Measurements from ENCODE around the gene ZNF407. TPM values are rescaled to one million over a fixed set of nuclear protein-coding genes. Genes with fewer than 3 reads are reported as not detected.

ZNF407 gene
- total and polyA plus RNA-seq, 2 of the 13 experiments (the other 11 are each of a cell fraction or from before 2014, with no cell fraction given): 2.3 to 8.7 TPM

- intact Hi-C loops (cut with micrococcal nuclease; ENCODE audit: unreplicated experiment) (loop anchor here (5.0 kb wide), 1 partner anchor 41 kb away; no protein-coding TSS in a partner anchor), in situ Hi-C loops (cut with HindIII; ENCODE audit: extremely low pct_ligation_motif_present, low pct_unique_long_range_greater_than_20kb) (no loop called here)
- ChIA-PET POLR2A (no interaction called here), CTCF (ENCODE audit: low intra/inter-chr PET ratio, low total read pairs) (no interaction called here)
- Histone ChIP-seq H3K27me3 (ENCODE audit: control insufficient read depth in 1 of 2, insufficient read depth in 2 of 2, low read length in 2 of 2) (no peaks in the 10 kb centered on the region), H3K27ac (ENCODE audit: extremely low read length, insufficient read depth, low read length) (no peak overlapping the region), H3K4me2 (ENCODE audit: low read depth, low read length) (no peak overlapping the region), H4K20me1 (ENCODE audit: insufficient read depth, low read length) (no peaks in the 10 kb centered on the region), H3K4me1 (ENCODE audit: insufficient read depth, low read length) (peaks cover 47% of the 10 kb centered on the region), H2AFZ (ENCODE audit: low read length) (no peak overlapping the region), H3K9ac (ENCODE audit: insufficient read depth, low read depth, low read length) (no peak overlapping the region), H3K36me3 (replicated peaks in 1 of 2; ENCODE audit: control insufficient read depth in 1 of 2, insufficient read depth in 2 of 2, low read length in 2 of 2) (no peaks in the 10 kb centered on the region), H3K4me3 (replicated peaks in 1 of 3; ENCODE audit: insufficient read depth in 1 of 3, low read depth in 2 of 3, low read length in 3 of 3) (no peak overlapping the region), H3K79me2 (ENCODE audit: insufficient read depth, low read length) (no peaks in the 10 kb centered on the region), H3K9me3 (ENCODE audit: low read length) (no peaks in the 10 kb centered on the region)
- BruUV-seq (replicated peaks): no TSS peak
- no peak for FAIRE-seq
- ATAC-seq: no peak
- DNase-seq (ENCODE audit: low spot score): no peak
- TF ChIP-seq ZNF772 (CRISPR knock-in tag; IDR thresholded peaks at IDR 0.05) (no peak), RBAK (CRISPR knock-in tag; IDR thresholded peaks at IDR 0.05) (no peak), ZMYM2 (CRISPR knock-in tag; IDR thresholded peaks at IDR 0.05) (no peak), ZNF207 (IDR thresholded peaks at IDR 0.05; ENCODE audit: borderline replicate concordance) (no peak), ZZZ3 (CRISPR knock-in tag; IDR thresholded peaks at IDR 0.05; ENCODE audit: borderline replicate concordance) (no peak), BHLHE40 (IDR thresholded peaks at IDR 0.05; ENCODE audit: low read length) (no peak), PRDM4 (CRISPR knock-in tag; IDR thresholded peaks at IDR 0.05; ENCODE audit: borderline replicate concordance) (no peak), ZNF280B (CRISPR knock-in tag; IDR thresholded peaks at IDR 0.05; ENCODE audit: borderline replicate concordance) (no peak), ZNF367 (CRISPR knock-in tag; IDR thresholded peaks at IDR 0.05; ENCODE audit: borderline replicate concordance) (no peak), NRL (CRISPR knock-in tag; IDR thresholded peaks at IDR 0.05; ENCODE audit: borderline replicate concordance) (no peak), RBM39 (IDR thresholded peaks at IDR 0.05; ENCODE audit: low read depth, low read length, poor library complexity, severe bottlenecking) (no peak), KAT2B (IDR thresholded peaks at IDR 0.05; ENCODE audit: borderline replicate concordance, low read depth, low read length) (no peak), ZBTB7A (CRISPR knock-in tag; IDR thresholded peaks at IDR 0.05) (no peak)
- TF ChIP-seq, protein P1, sequence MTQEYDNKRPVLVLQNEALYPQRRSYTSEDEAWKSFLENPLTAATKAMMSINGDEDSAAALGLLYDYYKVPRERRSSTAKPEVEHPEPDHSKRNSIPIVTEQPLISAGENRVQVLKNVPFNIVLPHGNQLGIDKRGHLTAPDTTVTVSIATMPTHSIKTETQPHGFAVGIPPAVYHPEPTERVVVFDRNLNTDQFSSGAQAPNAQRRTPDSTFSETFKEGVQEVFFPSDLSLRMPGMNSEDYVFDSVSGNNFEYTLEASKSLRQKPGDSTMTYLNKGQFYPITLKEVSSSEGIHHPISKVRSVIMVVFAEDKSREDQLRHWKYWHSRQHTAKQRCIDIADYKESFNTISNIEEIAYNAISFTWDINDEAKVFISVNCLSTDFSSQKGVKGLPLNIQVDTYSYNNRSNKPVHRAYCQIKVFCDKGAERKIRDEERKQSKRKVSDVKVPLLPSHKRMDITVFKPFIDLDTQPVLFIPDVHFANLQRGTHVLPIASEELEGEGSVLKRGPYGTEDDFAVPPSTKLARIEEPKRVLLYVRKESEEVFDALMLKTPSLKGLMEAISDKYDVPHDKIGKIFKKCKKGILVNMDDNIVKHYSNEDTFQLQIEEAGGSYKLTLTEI (CRISPR knock-in tag; conservative IDR thresholded peaks at IDR 0.05): no peak
- TF ChIP-seq, protein P2, sequence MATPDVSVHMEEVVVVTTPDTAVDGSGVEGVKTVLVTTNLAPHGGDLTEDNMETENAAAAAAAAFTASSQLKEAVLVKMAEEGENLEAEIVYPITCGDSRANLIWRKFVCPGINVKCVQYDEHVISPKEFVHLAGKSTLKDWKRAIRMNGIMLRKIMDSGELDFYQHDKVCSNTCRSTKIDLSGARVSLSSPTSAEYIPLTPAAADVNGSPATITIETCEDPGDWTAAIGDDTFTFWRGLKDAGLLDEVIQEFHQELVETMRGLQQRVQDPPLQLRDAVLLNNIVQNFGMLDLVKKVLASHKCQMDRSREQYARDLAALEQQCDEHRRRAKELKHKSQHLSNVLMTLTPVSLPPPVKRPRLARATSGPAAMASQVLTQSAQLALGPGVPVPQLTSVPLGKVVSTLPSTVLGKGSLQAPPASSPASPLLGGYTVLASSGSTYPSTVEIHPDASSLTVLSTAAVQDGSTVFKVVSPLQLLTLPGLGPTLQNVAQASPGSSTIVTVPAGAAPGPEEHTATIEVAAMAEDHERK (CRISPR knock-in tag; IDR thresholded peaks at IDR 0.05; ENCODE audit: low read depth): no peak
These were observed 110.5 kb downstream of the ZNF407 start for GRCh38 chr18:74708169-74708568.
